ENCODE results near the gene REV1. TPM values are rescaled to one million over a fixed set of nuclear protein-coding genes. Genes with fewer than 3 reads are reported as not detected.

REV1 gene
- total and polyA plus RNA-seq, 12 donors: 20.9 to 90.8 (median 46.6) TPM

DNA sequence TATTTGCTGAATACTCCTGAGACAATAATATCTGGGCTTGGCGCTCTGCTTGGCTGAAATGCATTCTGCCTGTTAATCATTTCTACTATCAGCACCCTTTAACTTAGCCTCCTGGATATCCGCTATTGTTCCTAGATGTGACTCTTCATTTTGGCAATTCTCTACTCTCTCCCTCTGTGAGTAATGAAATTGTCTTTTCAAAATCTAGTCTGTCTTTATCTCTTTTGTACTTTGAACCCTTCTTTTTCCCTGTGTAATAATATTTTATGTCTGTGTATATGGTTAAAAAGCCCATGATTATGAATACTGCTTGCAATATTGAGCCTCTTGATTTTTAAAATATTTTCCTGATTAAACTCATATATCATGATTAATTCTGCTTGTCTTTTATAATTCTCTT, 6.2 kb upstream of the REV1 start:
- DNase-seq: no peak
- TF ChIP-seq POLR2A (IDR thresholded peaks at IDR 0.05) (no peak), CTCF (IDR thresholded peaks at IDR 0.05) (no peak)
- WGBS, 4 donors: 81 to 90% (median 86%) methylated on average over 2 of the region's 2 CpGs
- intact Hi-C loops (cut with DNase I): no loop called here
- Histone ChIP-seq H3K27me3 (peaks cover 3% of the 10 kb centered on the region), H3K4me1 (replicated peaks in 1 of 2) (peaks cover 0 to 2% of the 10 kb centered on the region in 2 donors), H3K4me3 (no peak overlapping the region), H3K27ac (no peak overlapping the region), H3K36me3 (replicated peaks in 1 of 2) (no peaks in the 10 kb centered on the region), H3K9me3 (replicated peaks in 1 of 3) (no peaks in the 10 kb centered on the region)

DNA sequence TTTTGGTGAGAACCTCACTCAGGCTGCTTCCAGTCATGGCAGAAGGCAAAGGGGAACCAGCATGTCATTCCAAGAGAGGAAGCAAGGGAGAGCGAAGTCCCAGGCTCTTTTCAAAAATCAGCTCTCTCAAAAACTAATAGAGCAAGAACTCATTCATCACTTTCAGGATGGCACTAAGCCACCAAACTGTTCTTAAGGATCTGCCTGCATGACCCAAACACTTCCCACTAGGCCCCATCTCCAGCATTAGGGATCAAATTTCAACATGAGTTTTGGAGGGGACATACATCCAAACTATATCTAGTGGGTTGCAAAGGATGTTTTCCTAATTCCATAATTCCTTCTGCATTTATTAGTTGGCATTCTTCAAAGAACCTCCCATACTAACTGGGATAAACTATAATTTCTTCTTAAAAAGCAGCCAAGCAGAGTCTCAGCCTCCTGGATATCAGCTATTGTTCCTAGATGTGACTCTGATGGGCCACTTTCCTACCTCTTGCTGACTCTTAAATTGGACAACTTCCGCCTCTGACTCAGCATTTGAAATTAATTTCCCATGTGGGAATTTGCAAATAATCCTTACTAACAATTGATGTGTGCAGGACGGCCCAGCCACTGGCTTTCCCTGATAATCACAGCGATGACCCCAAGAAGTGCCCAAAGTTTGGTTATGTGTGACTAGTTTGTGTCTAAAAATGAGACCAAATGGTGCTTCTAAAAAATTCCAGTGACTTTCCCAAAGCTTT, 5.5 kb upstream of the REV1 start:
- intact Hi-C loops (cut with DNase I): no loop called here
- Histone ChIP-seq H3K27ac (no peak overlapping the region), H3K9me3 (replicated peaks in 1 of 3) (no peaks in the 10 kb centered on the region), H3K4me1 (replicated peaks in 1 of 2) (peaks cover 0 to 7% of the 10 kb centered on the region in 2 donors), H3K36me3 (replicated peaks in 1 of 2) (no peaks in the 10 kb centered on the region), H3K4me3 (no peak overlapping the region), H3K27me3 (peaks cover 3% of the 10 kb centered on the region)
- no peak for TF ChIP-seq POLR2A (IDR thresholded peaks at IDR 0.05)
- no peak for TF ChIP-seq CTCF (IDR thresholded peaks at IDR 0.05)
- DNase-seq: no peak
- 88 to 94% (median 92%) methylated on average over 4 of the region's 4 CpGs for WGBS, 4 donors

- peaks cover 7 to 14% of the 10 kb centered on the region in 2 donors for H3K4me1 ChIP-seq (replicated peaks in 1 of 2)
- no peaks in the 10 kb centered on the region for H3K27me3 ChIP-seq
- no peak overlapping the region for H3K27ac ChIP-seq
- DNase-seq: no peak
- no peaks in the 10 kb centered on the region for H3K36me3 ChIP-seq (replicated peaks in 1 of 2)
- intact Hi-C loops (cut with DNase I): loop anchor here in 1 of 2 donors (5.0 kb wide), 1 partner anchor 155 kb away; the partner anchor contains the start of genes EIF5B and TXNDC9
- TF ChIP-seq POLR2A (IDR thresholded peaks at IDR 0.05) (no peak), CTCF (IDR thresholded peaks at IDR 0.05) (no peak)
- H3K9me3 ChIP-seq (replicated peaks in 1 of 3): no peaks in the 10 kb centered on the region
- no peak overlapping the region for H3K4me3 ChIP-seq
Observed at GRCh38 chr2:99492721-99493120, 2.9 kb upstream of the REV1 start.

GRCh38 chr2:99490623-99491461, 1.0 kb upstream of the REV1 start:
- intact Hi-C loops (cut with DNase I): loop anchor here in 1 of 2 donors (2.0 to 5.0 kb wide), 2 partner anchors 48 to 154 kb away; partner anchors contain the start of genes EIF5B and TXNDC9
- Histone ChIP-seq H3K36me3 (replicated peaks in 1 of 2) (no peaks in the 10 kb centered on the region), H3K27ac (peak overlapping the region in 4 of 5 donors; percentile 96 to 100 (median 97)), H3K4me1 (replicated peaks in 1 of 2) (peaks cover 14 to 30% of the 10 kb centered on the region in 2 donors), H3K27me3 (no peaks in the 10 kb centered on the region), H3K4me3 (peak overlapping the region in 3 of 4 donors; percentile 60 to 99 (median 69)), H3K9me3 (replicated peaks in 1 of 3) (no peaks in the 10 kb centered on the region)
- no peak for DNase-seq
- TF ChIP-seq CTCF (IDR thresholded peaks at IDR 0.05) (peak in 2 of 6 experiments; percentile 1 to 4), POLR2A (IDR thresholded peaks at IDR 0.05) (no peak)
- WGBS, 4 donors: 34 to 38% (median 37%) methylated on average over 27 to 31 of the region's 31 CpGs

All from adrenal gland (tissue), 12 donors.